T-helper 2 cell treated with Interferon-gamma antibody and Interleukin-4, amounts not matched to agents 5 μg/mL and 100 μg/mL, for 36 hours (primary cell): ENCODE data around the gene GCGR.

ENCODE experiments used
- DNase-seq: peaks from one replicate; pipeline ENCODE4 v3.0.0; 2021; ENCODE audit warnings: low spot score
- H3K27ac Mint-ChIP-seq: one replicate; pipeline ENCODE4 v1.8.0; 2021; ENCODE audit warnings: mild to moderate bottlenecking, mixed read lengths
- H3K27me3 Mint-ChIP-seq: one replicate; pipeline ENCODE4 v1.8.0; 2021; ENCODE audit warnings: low read depth, mixed read lengths
- H3K36me3 Mint-ChIP-seq: one replicate; pipeline ENCODE4 v1.8.0; 2021; ENCODE audit warnings: low read depth, mixed read lengths
- H3K4me1 Mint-ChIP-seq: one replicate; pipeline ENCODE4 v1.8.0; 2021; ENCODE audit warnings: low read depth, mixed read lengths
- H3K4me3 Mint-ChIP-seq: one replicate; pipeline ENCODE4 v1.8.0; 2022; ENCODE audit warnings: mild to moderate bottlenecking, moderate library complexity, mixed read lengths
- H3K9me3 Mint-ChIP-seq: one replicate; pipeline ENCODE4 v1.8.0; 2021; ENCODE audit warnings: mixed read lengths

The GCGR gene

DNA sequence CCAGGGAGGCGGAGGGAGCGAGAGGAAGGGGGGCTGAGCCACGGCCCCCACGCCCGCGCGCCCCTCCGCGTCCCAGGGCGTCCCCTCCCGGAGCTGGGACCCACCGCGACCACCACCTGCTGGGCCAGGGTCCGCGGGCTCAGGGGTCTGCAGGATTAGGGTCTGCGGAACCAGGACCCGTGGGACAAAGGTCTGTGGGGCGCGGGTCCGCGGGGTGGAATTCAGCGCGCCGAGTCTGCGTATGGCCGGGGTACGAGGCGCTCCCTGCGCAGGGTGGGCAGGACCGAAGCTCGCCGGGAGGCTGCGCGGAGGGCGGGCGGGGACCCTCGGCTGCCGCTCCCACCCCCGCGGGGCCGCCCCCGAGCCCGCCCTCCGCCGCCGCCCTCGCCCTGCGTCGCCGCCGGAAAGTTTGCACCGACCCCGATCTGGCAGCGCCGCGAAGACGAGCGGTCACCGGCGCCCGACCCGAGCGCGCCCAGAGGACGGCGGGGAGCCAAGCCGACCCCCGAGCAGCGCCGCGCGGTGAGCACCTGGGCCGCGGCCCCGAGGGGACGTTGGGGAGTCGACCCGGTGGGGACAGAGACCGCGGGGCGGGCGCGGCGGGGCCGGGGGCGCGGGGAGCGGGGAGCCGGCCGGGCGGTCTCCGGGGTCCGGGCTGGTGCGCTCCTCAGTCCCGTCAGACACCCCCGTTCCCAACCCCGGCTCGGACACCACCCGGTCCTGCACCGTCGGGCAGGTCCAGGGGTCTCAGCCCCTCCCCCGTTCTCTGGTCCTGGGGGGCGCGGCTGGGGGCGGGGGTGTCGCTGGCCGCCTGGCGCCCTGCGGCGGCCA, at the start of gene GCGR:
TSS of gene GCGR (plus strand) at position 423 of the 831 bp plus-strand sequence. CDS start 4,869 bp downstream, outside the sequence.
- Mint-ChIP-seq H3K4me3 (no peak within 1 kb of the TSS), H3K4me1 (no peaks in the 10 kb centered on the region), H3K27me3 (peaks cover 32% of the 10 kb centered on the region), H3K36me3 (no peaks in the 10 kb centered on the region), H3K27ac (peak within 1 kb of the TSS; percentile 39), H3K9me3 (no peaks in the 10 kb centered on the region)
- DNase-seq: no peak

DNA sequence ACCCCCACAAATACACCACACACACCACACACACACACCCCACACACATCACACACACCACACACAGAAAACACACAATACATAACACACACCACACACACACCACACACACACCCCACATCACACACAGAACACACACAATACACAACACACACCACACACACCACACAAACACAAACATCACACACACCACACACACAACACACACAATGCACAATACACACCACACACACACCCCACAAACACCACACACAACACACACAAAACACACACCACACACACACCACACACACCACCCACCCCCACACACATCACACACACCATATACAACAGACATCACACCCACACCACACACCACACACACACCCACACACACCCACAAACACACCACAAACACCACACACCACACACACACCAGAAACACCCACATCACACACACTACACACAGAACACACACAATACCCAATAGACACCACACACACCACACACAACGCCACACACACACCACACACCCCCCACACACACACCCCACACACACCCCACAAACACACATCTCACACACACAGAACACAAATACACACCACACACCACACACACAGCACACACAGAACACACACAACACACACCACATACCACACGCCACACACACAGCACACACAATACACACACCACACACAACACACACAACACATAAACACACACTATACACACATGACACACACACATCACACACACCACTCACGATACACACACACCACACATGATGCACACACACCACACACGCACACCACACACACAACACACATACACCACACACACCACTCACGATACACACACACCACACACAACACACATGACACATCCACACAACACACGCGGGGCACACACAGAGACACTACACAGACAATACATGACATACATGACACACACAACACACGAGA, 11.0 kb upstream of the GCGR start:
- Mint-ChIP-seq H3K9me3 (no peaks in the 10 kb centered on the region), H3K27ac (no peak overlapping the region), H3K36me3 (no peaks in the 10 kb centered on the region), H3K4me1 (no peaks in the 10 kb centered on the region), H3K27me3 (no peaks in the 10 kb centered on the region), H3K4me3 (no peak overlapping the region)
- DNase-seq: no peak

- H3K4me3 Mint-ChIP-seq: no peak overlapping the region
- H3K36me3 Mint-ChIP-seq: no peaks in the 10 kb centered on the region
- H3K27ac Mint-ChIP-seq: no peak overlapping the region
- DNase-seq: no peak
- H3K27me3 Mint-ChIP-seq: no peaks in the 10 kb centered on the region
- no peaks in the 10 kb centered on the region for H3K4me1 Mint-ChIP-seq
- H3K9me3 Mint-ChIP-seq: no peaks in the 10 kb centered on the region
These were observed 9.9 kb upstream of the GCGR start for GRCh38 chr17:81794074-81794476.

DNA sequence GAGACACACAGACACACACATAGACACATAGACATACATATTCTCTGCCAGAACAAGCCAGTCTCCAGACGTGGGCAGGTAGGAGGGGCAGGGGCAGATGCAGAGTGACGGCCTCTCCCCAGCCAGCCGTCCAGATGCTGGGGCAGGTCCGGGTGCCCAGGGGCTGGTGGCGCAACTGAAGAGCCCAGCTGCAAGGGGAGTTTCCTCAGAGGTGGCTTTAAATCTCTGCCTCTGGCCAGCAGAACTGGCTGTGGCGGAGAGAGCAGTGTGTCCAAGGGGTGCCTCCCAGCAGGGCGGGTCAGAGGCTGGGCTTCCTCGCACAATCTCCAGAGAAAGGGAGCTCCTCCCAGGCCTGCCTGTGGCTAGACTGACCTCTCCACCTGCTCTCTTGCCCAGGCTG, 9.4 kb upstream of the GCGR start:
- Mint-ChIP-seq H3K27ac (no peak overlapping the region), H3K27me3 (no peaks in the 10 kb centered on the region), H3K9me3 (no peaks in the 10 kb centered on the region), H3K36me3 (no peaks in the 10 kb centered on the region), H3K4me3 (no peak overlapping the region), H3K4me1 (no peaks in the 10 kb centered on the region)
- no peak for DNase-seq

DNA sequence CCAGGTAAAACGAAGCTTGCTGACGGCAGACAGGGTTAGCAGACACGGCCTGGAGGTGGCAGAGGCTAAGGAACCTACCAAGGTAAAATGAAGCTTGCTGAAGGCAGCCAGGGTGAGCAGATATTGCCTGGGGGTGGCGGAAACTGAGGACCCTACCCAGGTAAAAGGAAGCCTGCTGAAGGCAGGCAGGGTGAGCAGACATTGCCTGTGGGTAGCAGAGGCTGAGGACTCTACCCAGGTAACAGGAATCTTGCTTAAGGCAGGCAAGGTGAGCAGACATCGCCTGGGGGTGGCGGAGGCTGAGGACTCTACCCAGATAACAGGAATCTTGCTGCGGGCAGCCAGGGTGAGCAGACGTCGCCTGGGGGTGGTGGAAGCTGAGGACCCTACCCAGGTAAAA, 2.6 kb upstream of the GCGR start:
- Mint-ChIP-seq H3K4me3 (no peak overlapping the region), H3K9me3 (no peaks in the 10 kb centered on the region), H3K36me3 (no peaks in the 10 kb centered on the region), H3K4me1 (no peaks in the 10 kb centered on the region), H3K27ac (no peak overlapping the region), H3K27me3 (peaks cover 32% of the 10 kb centered on the region)
- no peak for DNase-seq

- H3K27me3 Mint-ChIP-seq: peaks cover 32% of the 10 kb centered on the region
These were observed 1.7 kb upstream of the GCGR start for GRCh38 chr17:81802048-81802758.

DNA sequence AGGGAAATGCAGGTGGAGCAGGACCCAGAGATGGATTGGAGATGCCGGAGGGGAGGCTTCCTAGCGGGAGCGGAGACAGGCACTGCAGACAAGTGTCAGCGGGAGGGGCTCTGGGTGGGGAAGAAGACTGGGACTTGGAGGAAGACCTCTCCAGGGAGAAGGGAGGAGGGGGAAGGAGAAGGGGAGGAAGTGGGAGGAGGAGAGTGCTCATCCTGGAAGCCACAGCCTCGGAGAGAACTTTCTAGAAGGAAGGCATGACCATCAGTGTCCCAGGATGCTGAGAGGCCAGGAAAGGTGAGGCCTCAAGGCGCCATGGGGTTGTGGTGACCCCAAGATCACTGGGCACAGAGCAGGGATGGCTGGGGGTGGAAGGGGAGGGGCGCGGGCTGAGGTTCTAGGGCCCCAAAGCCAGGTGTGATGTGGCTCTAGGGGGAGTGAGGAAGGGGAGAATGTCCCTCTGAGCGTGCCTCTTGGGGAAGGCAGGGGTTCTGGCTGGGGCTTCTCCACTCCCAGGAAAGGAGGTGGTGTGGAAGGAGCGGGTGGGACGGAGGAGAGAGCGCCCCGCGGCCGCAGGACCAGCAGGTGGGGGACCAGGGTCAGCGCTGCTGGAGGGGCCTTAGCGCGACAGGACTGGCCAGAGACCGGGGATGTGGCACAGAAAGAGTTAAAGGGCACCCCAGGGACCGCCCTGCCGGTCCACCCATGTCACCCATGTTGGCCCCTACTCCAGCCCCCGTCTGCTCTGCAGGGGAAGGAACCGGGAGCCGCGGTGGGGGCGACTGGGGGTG, 900 bp upstream of the GCGR start:
- DNase-seq: no peak
- Mint-ChIP-seq H3K4me1 (no peaks in the 10 kb centered on the region), H3K4me3 (no peak overlapping the region), H3K27me3 (peaks cover 32% of the 10 kb centered on the region), H3K9me3 (no peaks in the 10 kb centered on the region), H3K27ac (peak overlapping the region; percentile 39), H3K36me3 (no peaks in the 10 kb centered on the region)

More at GRCh38 chr17:81802048-81802758, 1.7 kb upstream of the GCGR start:
- Mint-ChIP-seq H3K9me3 (no peaks in the 10 kb centered on the region), H3K4me1 (no peaks in the 10 kb centered on the region), H3K36me3 (no peaks in the 10 kb centered on the region), H3K27ac (no peak overlapping the region), H3K4me3 (no peak overlapping the region)
- no peak for DNase-seq

DNA sequence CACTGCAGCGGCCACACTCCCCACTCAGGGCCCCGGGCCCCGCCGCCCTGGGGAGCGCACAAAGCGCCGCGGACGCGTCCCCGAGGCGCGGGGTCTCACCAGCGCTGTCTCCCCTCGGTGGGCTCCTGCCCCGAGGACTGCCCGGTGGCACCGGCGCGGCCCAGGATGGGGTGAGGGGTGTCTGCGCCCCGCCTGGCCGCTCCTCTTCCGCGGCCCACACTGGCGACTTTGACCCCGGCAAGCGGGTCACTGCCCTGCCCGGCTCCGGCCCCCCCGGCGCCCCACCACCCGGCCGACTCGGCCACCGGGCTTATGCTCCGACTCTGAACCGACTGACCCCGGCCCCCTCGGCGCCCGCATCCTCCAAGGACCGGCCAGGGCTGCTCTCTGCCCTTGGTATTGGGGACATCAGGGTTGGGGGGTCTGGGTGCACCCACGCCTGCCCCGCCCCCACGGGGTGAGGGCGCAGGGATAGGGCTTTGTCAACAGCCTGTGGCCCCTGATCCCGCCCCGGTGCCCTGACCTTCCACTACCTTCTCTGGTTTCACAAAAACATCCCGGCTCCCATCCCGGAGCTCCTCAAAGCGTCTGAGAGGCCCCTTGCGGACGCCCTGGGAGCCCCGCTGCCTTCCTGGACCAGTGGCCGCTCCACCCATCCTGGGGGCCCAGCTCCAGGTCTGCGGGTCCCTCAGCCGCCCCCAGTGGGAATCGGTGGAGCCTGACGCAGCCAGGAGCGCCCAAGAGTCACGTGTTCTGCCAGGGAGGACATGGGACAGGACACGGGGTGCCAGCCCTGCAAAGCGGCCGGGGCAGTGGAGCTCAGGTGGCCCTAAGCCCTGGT, 829 bp downstream of the GCGR start:
- H3K27me3 Mint-ChIP-seq: peaks cover 34% of the 10 kb centered on the region
- no peak overlapping the region for H3K27ac Mint-ChIP-seq

GRCh38 chr17:81805707-81806460, 1.9 kb downstream of the GCGR start:
- Mint-ChIP-seq H3K27me3 (peaks cover 30% of the 10 kb centered on the region), H3K4me1 (no peaks in the 10 kb centered on the region)

More for the DNA sequence above, 829 bp downstream of the GCGR start:
- H3K9me3 Mint-ChIP-seq: no peaks in the 10 kb centered on the region
- H3K36me3 Mint-ChIP-seq: no peaks in the 10 kb centered on the region
- H3K4me1 Mint-ChIP-seq: no peaks in the 10 kb centered on the region
- H3K4me3 Mint-ChIP-seq: no peak overlapping the region
- no peak for DNase-seq

DNA sequence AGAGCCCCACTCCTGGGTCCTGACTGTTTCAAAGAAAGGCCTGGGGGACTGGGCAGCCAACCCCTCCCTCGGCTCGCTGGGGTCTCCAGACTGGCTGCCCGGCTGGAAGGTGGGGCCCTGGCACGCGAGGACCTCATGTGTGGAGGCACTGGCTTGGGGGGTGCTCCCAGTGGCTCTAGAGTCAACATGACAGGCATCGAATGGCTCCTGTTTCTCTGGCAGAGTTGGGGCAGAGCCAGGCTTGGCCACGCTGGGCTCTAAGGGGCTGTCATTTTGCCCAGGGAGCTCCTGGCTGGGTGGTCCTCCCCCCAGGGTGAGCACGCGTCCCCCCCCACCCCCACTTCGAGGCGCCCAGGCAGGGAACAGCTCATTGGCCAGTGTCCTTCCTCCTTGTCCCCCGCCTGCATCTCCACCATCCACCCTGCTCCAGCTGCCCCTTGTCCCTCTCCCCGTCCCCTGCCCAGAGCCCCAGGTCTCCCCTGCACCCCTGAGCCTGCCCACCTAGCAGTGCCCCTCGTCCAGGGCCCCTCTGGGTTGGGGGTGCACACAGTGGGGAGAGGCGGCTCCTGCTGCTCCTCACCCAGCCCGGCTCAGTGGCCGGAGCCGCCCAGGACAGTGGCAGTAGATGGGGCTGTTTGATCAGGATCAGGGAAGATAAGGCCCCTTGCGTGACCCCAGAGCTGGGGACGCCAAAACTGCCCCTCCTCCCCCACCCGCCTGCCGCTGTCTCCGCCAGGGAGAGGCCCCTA, 2.7 kb downstream of the GCGR start:
- Mint-ChIP-seq H3K36me3 (no peaks in the 10 kb centered on the region), H3K4me3 (no peak overlapping the region), H3K27me3 (peaks cover 24% of the 10 kb centered on the region)

More at GRCh38 chr17:81805707-81806460, 1.9 kb downstream of the GCGR start:
- Mint-ChIP-seq H3K9me3 (no peaks in the 10 kb centered on the region), H3K27ac (no peak overlapping the region), H3K36me3 (no peaks in the 10 kb centered on the region), H3K4me3 (no peak overlapping the region)
- DNase-seq: no peak

DNA sequence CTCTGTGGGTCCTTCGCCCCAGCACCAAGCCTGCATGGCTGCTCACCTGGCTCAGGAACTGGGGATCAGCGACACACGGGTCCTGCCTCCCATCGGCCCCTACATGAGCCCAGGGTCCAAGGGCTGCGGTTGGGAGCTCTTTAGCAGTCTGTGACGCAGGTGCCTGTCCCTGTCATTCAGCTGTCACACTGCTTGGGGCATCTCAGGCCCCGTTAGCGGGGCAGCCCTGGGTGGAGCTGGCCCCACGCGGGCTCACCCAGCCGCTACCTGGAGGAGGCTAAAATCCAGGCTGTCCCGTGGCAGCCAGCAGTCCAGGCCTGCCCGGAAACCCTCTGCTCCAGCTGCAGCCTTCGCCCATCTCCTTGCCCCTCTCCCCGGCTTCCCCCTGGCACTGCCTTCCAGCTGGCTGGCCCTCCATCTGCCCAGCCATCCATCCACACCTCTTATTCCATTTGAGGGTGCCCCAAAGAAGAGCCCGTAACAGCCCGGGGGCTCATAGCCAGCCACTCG, 3.3 kb downstream of the GCGR start:
- Mint-ChIP-seq H3K36me3 (no peaks in the 10 kb centered on the region), H3K4me1 (no peaks in the 10 kb centered on the region), H3K27ac (no peak overlapping the region), H3K9me3 (no peaks in the 10 kb centered on the region), H3K27me3 (peaks cover 18% of the 10 kb centered on the region), H3K4me3 (no peak overlapping the region)
- no peak for DNase-seq

More for the DNA sequence above, 2.7 kb downstream of the GCGR start:
- no peaks in the 10 kb centered on the region for H3K9me3 Mint-ChIP-seq
- H3K4me1 Mint-ChIP-seq: no peaks in the 10 kb centered on the region
- DNase-seq: no peak
- no peak overlapping the region for H3K27ac Mint-ChIP-seq
